HepG2 (cell line): ENCODE results near the gene PHB1. TPM values are rescaled to one million over a fixed set of nuclear protein-coding genes. Genes with fewer than 3 reads are reported as not detected.

Experiments used
- DMTF1 ChIP-seq: sonication (generic); formaldehyde crosslinking; IDR thresholded peaks from 2 replicates; pipeline ENCODE4 v1.4.0; 2020; ENCODE audit warnings: mild to moderate bottlenecking, missing genetic modification reagents
- ERF ChIP-seq: IDR thresholded peaks from 2 replicates; pipeline ENCODE4 v1.6.1; 2018; ENCODE audit warnings: missing biosample characterization, missing genetic modification reagents
- KAT8 ChIP-seq: IDR thresholded peaks from 2 replicates; pipeline ENCODE4 v1.6.1; 2016; ENCODE audit warnings: missing genetic modification reagents, missing compliant biosample characterization
- KLF9 ChIP-seq: IDR thresholded peaks from 2 replicates; pipeline ENCODE4 v1.6.1; 2016; ENCODE audit warnings: low read depth
- MTERF4 ChIP-seq: sonication (generic); formaldehyde crosslinking; IDR thresholded peaks from 2 replicates; pipeline ENCODE4 v1.8.0; 2023; ENCODE audit warnings: mild to moderate bottlenecking, missing genetic modification reagents
- PLSCR1 ChIP-seq: sonication (generic); formaldehyde crosslinking; IDR thresholded peaks from 2 replicates; pipeline ENCODE4 v1.5.0; 2020; ENCODE audit warnings: missing genetic modification reagents, mild to moderate bottlenecking, borderline replicate concordance
- RBFOX2 ChIP-seq: fragments of 200-400 bp; formaldehyde crosslinking; IDR thresholded peaks from 2 replicates; pipeline ENCODE4 v1.6.1; 2017; ENCODE audit warnings: low read depth, mild to moderate bottlenecking, low read length
- TBX3 ChIP-seq: fragments of 450-650 bp; IDR thresholded peaks from 2 replicates; pipeline ENCODE4 v1.6.1; 2017; ENCODE audit warnings: antibody characterized with exemption, mild to moderate bottlenecking, inconsistent platforms, borderline replicate concordance
- ZBTB40 ChIP-seq, 2 experiments: fragments of 450-650 bp in 1 of 2; sonication (generic) in 1 of 2; formaldehyde crosslinking in 1 of 2; IDR thresholded peaks; 2 replicates each; pipeline versions ENCODE4 v1.6.1 to v1.8.0; 2016 to 2022; ENCODE audit warnings: antibody characterized with exemption in 1 of 2, mild to moderate bottlenecking in 1 of 2, missing genetic modification reagents in 1 of 2
- ZGPAT ChIP-seq: IDR thresholded peaks from 2 replicates; pipeline ENCODE4 v1.6.1; 2016; ENCODE audit warnings: mild to moderate bottlenecking
- ZKSCAN5 ChIP-seq: sonication (generic); formaldehyde crosslinking; IDR thresholded peaks from 2 replicates; pipeline ENCODE4 v1.5.1; 2020; ENCODE audit warnings: mild to moderate bottlenecking, missing genetic modification reagents
- ZNF296 ChIP-seq: sonication (generic); formaldehyde crosslinking; conservative IDR thresholded peaks from 2 replicates; pipeline ENCODE4 v1.5.0; 2020; ENCODE audit warnings: mild to moderate bottlenecking, missing genetic modification reagents
- ZNF850 ChIP-seq: sonication (generic); formaldehyde crosslinking; conservative IDR thresholded peaks from 2 replicates; pipeline ENCODE4 v1.9.0; 2021; ENCODE audit warnings: mild to moderate bottlenecking, missing genetic modification reagents
- polyA plus RNA-seq, 8 experiments: library from polyadenylated mRNA; depleted of rRNA in 3 of 8; stranded (reverse) in 7 of 8; unstranded in 1 of 8; fragments of >200 nt; fragmentation: Illumina TruSeq in 4 of 8; extraction: Trizol in 4 of 8; gene quantifications; 2 replicates each; pipeline versions ENCODE4 v1.2.1 to v1.2.3, GENCODE V29; 2011 to 2016; ENCODE audit warnings: low read depth in 4 of 8, missing spikeins in 1 of 8, mixed read lengths in 1 of 8; ENCODE audit not compliant: insufficient read depth in 1 of 8
- total RNA-seq, 5 experiments: library from RNA; depleted of rRNA; stranded (reverse); fragments of >200 nt; fragmentation: Illumina TruSeq; extraction: Trizol; gene quantifications; 2 replicates each; pipeline ENCODE4 v1.2.3, GENCODE V29; 2016; ENCODE audit warnings: low read depth in 1 of 5

PHB1 gene
- total and polyA plus RNA-seq, 2 of the 13 experiments (the other 11 are each of a cell fraction or from before 2014, with no cell fraction given): 515 to 688 TPM

- TF ChIP-seq ZGPAT (CRISPR knock-in tag): peak; percentile 71; the same call in 1 of the 2 replicates
- peak; percentile 80 for TF ChIP-seq RBFOX2
- TF ChIP-seq TBX3: no peak
- no peak; the same call in 1 of the 2 replicates for TF ChIP-seq KAT8 (CRISPR knock-in tag)
- TF ChIP-seq ZBTB40 (IDR thresholded peaks at IDR 0.05): no peak
- 0 out of 2 replicates have a peak, but pooled peaks have one; percentile 50 for TF ChIP-seq ZBTB40 (CRISPR knock-in tag; IDR thresholded peaks at IDR 0.05)
- no peak for TF ChIP-seq ZNF296
- no peak for TF ChIP-seq PLSCR1 (CRISPR knock-in tag)
- TF ChIP-seq ERF (CRISPR knock-in tag): peak; percentile 46; the same call in 1 of the 2 replicates
- TF ChIP-seq DMTF1 (CRISPR knock-in tag): no peak
- TF ChIP-seq ZKSCAN5 (CRISPR knock-in tag): no peak
- TF ChIP-seq ZNF850 (CRISPR knock-in tag): no peak
- no peak for TF ChIP-seq KLF9
- 0 out of 2 replicates have a peak, but pooled peaks have one; percentile 57 for TF ChIP-seq MTERF4
Measured at GRCh38 chr17:49361129-49361901, 53.4 kb downstream of the PHB1 start (continued).
